ENCODE results near the gene JAM2.

DNA sequence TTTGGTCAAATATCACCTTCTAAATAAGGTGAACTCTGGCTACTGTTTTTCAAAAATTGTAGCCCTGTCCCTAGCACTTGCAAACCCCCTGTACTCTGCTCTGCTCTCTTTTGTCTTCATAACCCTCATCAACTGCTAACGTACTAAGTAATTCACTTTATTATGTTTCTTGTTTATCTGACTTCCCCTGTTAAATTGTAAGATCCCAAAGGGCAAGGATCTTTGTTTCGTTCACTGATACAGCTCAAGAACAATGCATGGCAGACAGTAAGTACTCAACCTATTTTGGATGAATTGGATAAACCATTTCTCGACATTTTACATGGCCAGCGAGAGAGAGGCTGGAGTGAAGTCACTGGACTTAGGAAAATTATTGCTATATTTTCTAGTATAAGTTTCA lies 48.7 kb downstream of the JAM2 start:
- TF ChIP-seq, protein P1, sequence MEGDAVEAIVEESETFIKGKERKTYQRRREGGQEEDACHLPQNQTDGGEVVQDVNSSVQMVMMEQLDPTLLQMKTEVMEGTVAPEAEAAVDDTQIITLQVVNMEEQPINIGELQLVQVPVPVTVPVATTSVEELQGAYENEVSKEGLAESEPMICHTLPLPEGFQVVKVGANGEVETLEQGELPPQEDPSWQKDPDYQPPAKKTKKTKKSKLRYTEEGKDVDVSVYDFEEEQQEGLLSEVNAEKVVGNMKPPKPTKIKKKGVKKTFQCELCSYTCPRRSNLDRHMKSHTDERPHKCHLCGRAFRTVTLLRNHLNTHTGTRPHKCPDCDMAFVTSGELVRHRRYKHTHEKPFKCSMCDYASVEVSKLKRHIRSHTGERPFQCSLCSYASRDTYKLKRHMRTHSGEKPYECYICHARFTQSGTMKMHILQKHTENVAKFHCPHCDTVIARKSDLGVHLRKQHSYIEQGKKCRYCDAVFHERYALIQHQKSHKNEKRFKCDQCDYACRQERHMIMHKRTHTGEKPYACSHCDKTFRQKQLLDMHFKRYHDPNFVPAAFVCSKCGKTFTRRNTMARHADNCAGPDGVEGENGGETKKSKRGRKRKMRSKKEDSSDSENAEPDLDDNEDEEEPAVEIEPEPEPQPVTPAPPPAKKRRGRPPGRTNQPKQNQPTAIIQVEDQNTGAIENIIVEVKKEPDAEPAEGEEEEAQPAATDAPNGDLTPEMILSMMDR (IDR thresholded peaks at IDR 0.05), result no peak
- TF ChIP-seq POLR2A (IDR thresholded peaks at IDR 0.05), result no peak
- no peak for TF ChIP-seq EP300 (IDR thresholded peaks at IDR 0.05)
- no peak for TF ChIP-seq POLR2AphosphoS5 (IDR thresholded peaks at IDR 0.05)
